Liver (tissue), 2 donors: ENCODE data around the gene AGPAT3.

Experiments
- TF ChIP-seq, protein P1 (sequence below): fragments of 150-350 bp; IDR thresholded peaks from 2 replicates; pipeline ENCODE4 v1.5.1; 2017; ENCODE audit warnings: improper control_type of control experiment, low read depth, low read length; ENCODE audit not compliant: missing input control
- TF ChIP-seq, protein P2 (sequence below): IDR thresholded peaks from 2 replicates; pipeline ENCODE4 v1.6.1; 2016; ENCODE audit warnings: antibody characterized with exemption, mild to moderate bottlenecking
- donor health status: healthy.

GRCh38 chr21:44002511-44002910 lies 137.5 kb downstream of the AGPAT3 start:
- TF ChIP-seq, protein P1, sequence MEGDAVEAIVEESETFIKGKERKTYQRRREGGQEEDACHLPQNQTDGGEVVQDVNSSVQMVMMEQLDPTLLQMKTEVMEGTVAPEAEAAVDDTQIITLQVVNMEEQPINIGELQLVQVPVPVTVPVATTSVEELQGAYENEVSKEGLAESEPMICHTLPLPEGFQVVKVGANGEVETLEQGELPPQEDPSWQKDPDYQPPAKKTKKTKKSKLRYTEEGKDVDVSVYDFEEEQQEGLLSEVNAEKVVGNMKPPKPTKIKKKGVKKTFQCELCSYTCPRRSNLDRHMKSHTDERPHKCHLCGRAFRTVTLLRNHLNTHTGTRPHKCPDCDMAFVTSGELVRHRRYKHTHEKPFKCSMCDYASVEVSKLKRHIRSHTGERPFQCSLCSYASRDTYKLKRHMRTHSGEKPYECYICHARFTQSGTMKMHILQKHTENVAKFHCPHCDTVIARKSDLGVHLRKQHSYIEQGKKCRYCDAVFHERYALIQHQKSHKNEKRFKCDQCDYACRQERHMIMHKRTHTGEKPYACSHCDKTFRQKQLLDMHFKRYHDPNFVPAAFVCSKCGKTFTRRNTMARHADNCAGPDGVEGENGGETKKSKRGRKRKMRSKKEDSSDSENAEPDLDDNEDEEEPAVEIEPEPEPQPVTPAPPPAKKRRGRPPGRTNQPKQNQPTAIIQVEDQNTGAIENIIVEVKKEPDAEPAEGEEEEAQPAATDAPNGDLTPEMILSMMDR = no peak
- TF ChIP-seq, protein P2, sequence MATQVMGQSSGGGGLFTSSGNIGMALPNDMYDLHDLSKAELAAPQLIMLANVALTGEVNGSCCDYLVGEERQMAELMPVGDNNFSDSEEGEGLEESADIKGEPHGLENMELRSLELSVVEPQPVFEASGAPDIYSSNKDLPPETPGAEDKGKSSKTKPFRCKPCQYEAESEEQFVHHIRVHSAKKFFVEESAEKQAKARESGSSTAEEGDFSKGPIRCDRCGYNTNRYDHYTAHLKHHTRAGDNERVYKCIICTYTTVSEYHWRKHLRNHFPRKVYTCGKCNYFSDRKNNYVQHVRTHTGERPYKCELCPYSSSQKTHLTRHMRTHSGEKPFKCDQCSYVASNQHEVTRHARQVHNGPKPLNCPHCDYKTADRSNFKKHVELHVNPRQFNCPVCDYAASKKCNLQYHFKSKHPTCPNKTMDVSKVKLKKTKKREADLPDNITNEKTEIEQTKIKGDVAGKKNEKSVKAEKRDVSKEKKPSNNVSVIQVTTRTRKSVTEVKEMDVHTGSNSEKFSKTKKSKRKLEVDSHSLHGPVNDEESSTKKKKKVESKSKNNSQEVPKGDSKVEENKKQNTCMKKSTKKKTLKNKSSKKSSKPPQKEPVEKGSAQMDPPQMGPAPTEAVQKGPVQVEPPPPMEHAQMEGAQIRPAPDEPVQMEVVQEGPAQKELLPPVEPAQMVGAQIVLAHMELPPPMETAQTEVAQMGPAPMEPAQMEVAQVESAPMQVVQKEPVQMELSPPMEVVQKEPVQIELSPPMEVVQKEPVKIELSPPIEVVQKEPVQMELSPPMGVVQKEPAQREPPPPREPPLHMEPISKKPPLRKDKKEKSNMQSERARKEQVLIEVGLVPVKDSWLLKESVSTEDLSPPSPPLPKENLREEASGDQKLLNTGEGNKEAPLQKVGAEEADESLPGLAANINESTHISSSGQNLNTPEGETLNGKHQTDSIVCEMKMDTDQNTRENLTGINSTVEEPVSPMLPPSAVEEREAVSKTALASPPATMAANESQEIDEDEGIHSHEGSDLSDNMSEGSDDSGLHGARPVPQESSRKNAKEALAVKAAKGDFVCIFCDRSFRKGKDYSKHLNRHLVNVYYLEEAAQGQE = no peak
